DND-41 (cell line): ENCODE measurements around the gene NT5C1B.

ENCODE experiments used
- CTCF ChIP-seq: IDR thresholded peaks from 2 replicates; pipeline ENCODE4 v1.5.1; 2012; ENCODE audit warnings: borderline replicate concordance, low read length, moderate library complexity, mild to moderate bottlenecking; ENCODE audit not compliant: poor library complexity, severe bottlenecking; ENCODE audit errors: extremely low read depth
- EZH2 ChIP-seq: IDR thresholded peaks from 3 replicates; pipeline ENCODE4 v1.6.1; 2012; ENCODE audit warnings: borderline replicate concordance, low read depth, mild to moderate bottlenecking, moderate library complexity, low read length, inconsistent platforms; ENCODE audit not compliant: severe bottlenecking

- TF ChIP-seq CTCF (no peak), EZH2 (no peak)
Observed at GRCh38 chr2:18540872-18541271, 48.5 kb downstream of the NT5C1B start.
